RKO (cell line): Measurements from ENCODE around the gene TPRKB.
"Not testable (repeated sequence)": the region's sequence is repeated elsewhere in the genome, so short reads cannot be mapped to it uniquely, and the experiment has no call there.

Experiments used
- DNase-seq: peaks from one replicate; pipeline ENCODE4 v3.0.0-alpha.2; 2016; ENCODE audit warnings: low spot score

TPRKB gene

GRCh38 chr2:73739101-73739500 lies 2.0 kb upstream of the TPRKB start:
- DNase-seq: no peak

- DNase-seq: no peak
Observed at GRCh38 chr2:73736378-73736777, 767 bp downstream of the TPRKB start.

- DNase-seq: no peak
Observed at GRCh38 chr2:73730810-73731209, 6.3 kb downstream of the TPRKB start.

GRCh38 chr2:73728711-73729110 lies 8.4 kb downstream of the TPRKB start:
- no peak for DNase-seq

GRCh38 chr2:73728043-73728442 lies 9.1 kb downstream of the TPRKB start:
- DNase-seq: no peak

GRCh38 chr2:73726657-73727056 lies 10.5 kb downstream of the TPRKB start:
- DNase-seq: not testable (repeated sequence)

GRCh38 chr2:73718851-73719621 lies 18.1 kb downstream of the TPRKB start:
- DNase-seq: no peak

- no peak for DNase-seq
Observed at GRCh38 chr2:73718421-73718820, 18.7 kb downstream of the TPRKB start.

- DNase-seq: not testable (repeated sequence)
Observed at GRCh38 chr2:73717695-73718094, 19.4 kb downstream of the TPRKB start.

GRCh38 chr2:73717251-73717606 lies 19.9 kb downstream of the TPRKB start:
- DNase-seq: no peak

GRCh38 chr2:73716543-73717250 lies 20.4 kb downstream of the TPRKB start:
- DNase-seq: no peak

GRCh38 chr2:73714091-73714490 lies 23.1 kb downstream of the TPRKB start:
- DNase-seq: no peak

GRCh38 chr2:73708527-73708926 lies 28.6 kb downstream of the TPRKB start:
- no peak for DNase-seq

GRCh38 chr2:73707636-73708035 lies 29.5 kb downstream of the TPRKB start:
- no peak for DNase-seq

- DNase-seq: no peak
Observed at GRCh38 chr2:73707058-73707457, 30.1 kb downstream of the TPRKB start.

GRCh38 chr2:73705091-73705490 lies 32.1 kb downstream of the TPRKB start:
- no peak for DNase-seq

GRCh38 chr2:73704285-73704684 lies 32.9 kb downstream of the TPRKB start:
- no peak for DNase-seq

GRCh38 chr2:73703675-73704074 lies 33.5 kb downstream of the TPRKB start:
- no peak for DNase-seq

- not testable (repeated sequence) for DNase-seq
Observed at GRCh38 chr2:73702852-73703493, 34.2 kb downstream of the TPRKB start.

GRCh38 chr2:73701968-73702665 lies 35.0 kb downstream of the TPRKB start:
- no peak for DNase-seq

- not testable (repeated sequence) for DNase-seq
Observed at GRCh38 chr2:73701448-73701765, 35.7 kb downstream of the TPRKB start.

- DNase-seq: no peak
Observed at GRCh38 chr2:73700661-73701447, 36.3 kb downstream of the TPRKB start.
